ENCODE measurements around the gene ACP6. TPM values are rescaled to one million over a fixed set of nuclear protein-coding genes. Genes with fewer than 3 reads are reported as not detected.

The ACP6 gene
- total and polyA plus RNA-seq, 2 of the 13 experiments (the other 11 are each of a cell fraction or from before 2014, with no cell fraction given): 18.1 to 33.7 TPM

DNA sequence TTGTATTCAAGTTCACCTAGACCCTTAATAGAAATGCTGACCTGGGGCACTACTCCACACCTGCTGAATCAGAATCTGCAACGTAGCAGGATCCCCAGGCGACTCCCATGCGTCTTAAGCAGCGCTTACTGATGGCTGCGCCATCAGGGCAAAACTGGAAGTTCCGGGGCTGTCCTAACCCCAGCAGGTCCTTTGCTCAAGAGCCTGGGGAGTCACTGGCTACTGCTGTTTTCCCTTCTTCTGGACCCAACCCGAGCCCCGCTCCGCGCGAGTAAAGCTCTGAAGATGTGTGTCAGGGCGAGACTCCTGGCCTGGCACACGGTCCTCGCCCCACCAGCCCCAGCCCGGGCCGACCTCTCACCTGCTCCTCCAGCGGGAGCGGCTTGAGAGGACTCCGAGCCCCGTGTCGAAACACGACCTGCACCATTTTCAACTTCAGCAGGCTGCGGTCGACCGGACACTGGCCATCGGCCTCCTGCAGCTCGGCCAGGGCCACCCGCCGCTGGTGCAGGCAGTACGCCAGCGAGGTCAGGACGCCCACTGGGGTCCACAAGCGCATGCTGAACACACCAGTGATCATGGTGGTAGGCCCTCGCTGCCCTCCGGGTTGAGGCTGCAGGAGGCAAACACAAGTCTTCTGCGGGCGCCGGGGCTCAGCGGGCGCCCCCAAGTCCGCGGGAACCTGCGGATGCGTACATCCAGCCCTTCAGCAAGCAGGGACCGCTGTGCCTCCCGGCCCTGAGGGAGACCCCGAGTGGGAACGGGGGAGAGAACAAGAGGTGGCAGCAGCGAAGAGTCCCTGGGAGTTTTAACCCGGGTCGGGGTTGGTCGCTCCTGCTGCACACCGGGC, 630 bp downstream of the ACP6 start (continued):
- TF ChIP-seq NONO (IDR thresholded peaks at IDR 0.05) (no peak), NONO (CRISPR knock-in tag; conservative IDR thresholded peaks at IDR 0.05) (no peak; the same call in 1 of the 2 replicates), ZNF563 (CRISPR knock-in tag; IDR thresholded peaks at IDR 0.05) (no peak; the same call in 1 of the 2 replicates), SCMH1 (CRISPR knock-in tag; IDR thresholded peaks at IDR 0.05; ENCODE audit: borderline replicate concordance) (no peak), ZNF776 (CRISPR knock-in tag; IDR thresholded peaks at IDR 0.05) (0 out of 2 replicates have a peak, but pooled peaks have one; percentile 41), NPAS2 (CRISPR knock-in tag; IDR thresholded peaks at IDR 0.05; ENCODE audit: borderline replicate concordance) (no peak), HNF4G (IDR thresholded peaks at IDR 0.05; ENCODE audit: borderline replicate concordance, low read depth, low read length) (no peak), HNF4G (CRISPR knock-in tag; IDR thresholded peaks at IDR 0.05; ENCODE audit: borderline replicate concordance, low read depth) (0 out of 2 replicates have a peak, but pooled peaks have one; percentile 57), ZNF713 (CRISPR knock-in tag; IDR thresholded peaks at IDR 0.05) (0 out of 2 replicates have a peak, but pooled peaks have one; percentile 41), CENPT (CRISPR knock-in tag; IDR thresholded peaks at IDR 0.05; ENCODE audit: low read depth) (no peak; the same call in 1 of the 2 replicates), ZNF225 (CRISPR knock-in tag; IDR thresholded peaks at IDR 0.05) (peak; percentile 78)
- TF ChIP-seq, protein P1, sequence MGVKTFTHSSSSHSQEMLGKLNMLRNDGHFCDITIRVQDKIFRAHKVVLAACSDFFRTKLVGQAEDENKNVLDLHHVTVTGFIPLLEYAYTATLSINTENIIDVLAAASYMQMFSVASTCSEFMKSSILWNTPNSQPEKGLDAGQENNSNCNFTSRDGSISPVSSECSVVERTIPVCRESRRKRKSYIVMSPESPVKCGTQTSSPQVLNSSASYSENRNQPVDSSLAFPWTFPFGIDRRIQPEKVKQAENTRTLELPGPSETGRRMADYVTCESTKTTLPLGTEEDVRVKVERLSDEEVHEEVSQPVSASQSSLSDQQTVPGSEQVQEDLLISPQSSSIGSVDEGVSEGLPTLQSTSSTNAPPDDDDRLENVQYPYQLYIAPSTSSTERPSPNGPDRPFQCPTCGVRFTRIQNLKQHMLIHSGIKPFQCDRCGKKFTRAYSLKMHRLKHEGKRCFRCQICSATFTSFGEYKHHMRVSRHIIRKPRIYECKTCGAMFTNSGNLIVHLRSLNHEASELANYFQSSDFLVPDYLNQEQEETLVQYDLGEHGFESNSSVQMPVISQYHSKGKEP (CRISPR knock-in tag; IDR thresholded peaks at IDR 0.05): no peak
- TF ChIP-seq, protein P2, sequence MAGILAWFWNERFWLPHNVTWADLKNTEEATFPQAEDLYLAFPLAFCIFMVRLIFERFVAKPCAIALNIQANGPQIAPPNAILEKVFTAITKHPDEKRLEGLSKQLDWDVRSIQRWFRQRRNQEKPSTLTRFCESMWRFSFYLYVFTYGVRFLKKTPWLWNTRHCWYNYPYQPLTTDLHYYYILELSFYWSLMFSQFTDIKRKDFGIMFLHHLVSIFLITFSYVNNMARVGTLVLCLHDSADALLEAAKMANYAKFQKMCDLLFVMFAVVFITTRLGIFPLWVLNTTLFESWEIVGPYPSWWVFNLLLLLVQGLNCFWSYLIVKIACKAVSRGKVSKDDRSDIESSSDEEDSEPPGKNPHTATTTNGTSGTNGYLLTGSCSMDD (CRISPR knock-in tag; IDR thresholded peaks at IDR 0.05): no peak
- TF ChIP-seq, protein P3, sequence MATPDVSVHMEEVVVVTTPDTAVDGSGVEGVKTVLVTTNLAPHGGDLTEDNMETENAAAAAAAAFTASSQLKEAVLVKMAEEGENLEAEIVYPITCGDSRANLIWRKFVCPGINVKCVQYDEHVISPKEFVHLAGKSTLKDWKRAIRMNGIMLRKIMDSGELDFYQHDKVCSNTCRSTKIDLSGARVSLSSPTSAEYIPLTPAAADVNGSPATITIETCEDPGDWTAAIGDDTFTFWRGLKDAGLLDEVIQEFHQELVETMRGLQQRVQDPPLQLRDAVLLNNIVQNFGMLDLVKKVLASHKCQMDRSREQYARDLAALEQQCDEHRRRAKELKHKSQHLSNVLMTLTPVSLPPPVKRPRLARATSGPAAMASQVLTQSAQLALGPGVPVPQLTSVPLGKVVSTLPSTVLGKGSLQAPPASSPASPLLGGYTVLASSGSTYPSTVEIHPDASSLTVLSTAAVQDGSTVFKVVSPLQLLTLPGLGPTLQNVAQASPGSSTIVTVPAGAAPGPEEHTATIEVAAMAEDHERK (CRISPR knock-in tag; IDR thresholded peaks at IDR 0.05; ENCODE audit: low read depth): no peak
